HFFc6 (cell line): Measurements from ENCODE around the gene DPM2. TPM values are rescaled to one million over a fixed set of nuclear protein-coding genes. Genes with fewer than 3 reads are reported as not detected.
A peak's percentile ranks its signal among the peaks of the same experiment; 100 is the strongest.

Experiments
- DNase-seq: peaks from one replicate; pipeline ENCODE4 v3.0.0-alpha.2; 2018
- H3K27ac Mint-ChIP-seq: 2 replicates; pipeline ENCODE4 v1.8.0; 2020; ENCODE audit warnings: mild to moderate bottlenecking, mixed read lengths
- H3K27me3 Mint-ChIP-seq: 2 replicates; pipeline ENCODE4 v1.8.0; 2021; ENCODE audit warnings: mild to moderate bottlenecking, moderate library complexity, mixed read lengths; ENCODE audit not compliant: insufficient read depth
- H3K36me3 Mint-ChIP-seq: 2 replicates; pipeline ENCODE4 v1.8.0; 2021; ENCODE audit warnings: low read depth, mixed read lengths
- H3K4me1 Mint-ChIP-seq: 2 replicates; pipeline ENCODE4 v1.8.0; 2020; ENCODE audit warnings: low read depth, mixed read lengths
- H3K4me3 Mint-ChIP-seq: 2 replicates; pipeline ENCODE4 v1.8.0; 2020; ENCODE audit warnings: mild to moderate bottlenecking, moderate library complexity, mixed read lengths
- H3K9me3 Mint-ChIP-seq: 2 replicates; pipeline ENCODE4 v1.8.0; 2020; ENCODE audit warnings: mild to moderate bottlenecking, mixed read lengths
- CTCF ChIP-seq: fragments of 200-600 bp; sonication (generic); IDR thresholded peaks from 2 replicates; pipeline ENCODE4 v1.5.0; 2021; ENCODE audit warnings: antibody characterized with exemption, mild to moderate bottlenecking
- total RNA-seq, 6 experiments: library from RNA; stranded (reverse); fragmentation: NEBNext Ultra II Directional; extraction: Animal tissue kit (Norgen Biotek cat#: 25700); gene quantifications; 2 replicates in 1 of 6; 3 replicates in 5 of 6; pipeline ENCODE4 v1.2.3, GENCODE V29; 2021

DPM2 gene
- total RNA-seq, 6 experiments from 2014 or later = 42.5 to 49.6 (median 47.1) TPM

- no peak for DNase-seq
- TF ChIP-seq CTCF = no peak
- H3K27ac Mint-ChIP-seq = peak overlapping the region; percentile 49
- no peaks in the 10 kb centered on the region for H3K9me3 Mint-ChIP-seq
- peaks cover 4% of the 10 kb centered on the region for H3K27me3 Mint-ChIP-seq
- peaks cover 52% of the 10 kb centered on the region for H3K4me1 Mint-ChIP-seq
- no peak overlapping the region for H3K4me3 Mint-ChIP-seq
- H3K36me3 Mint-ChIP-seq = peaks cover 5% of the 10 kb centered on the region; the same call in 1 of the 2 replicates
These were observed 11.4 kb downstream of the DPM2 start for GRCh38 chr9:127925959-127926905.

- no peak for TF ChIP-seq CTCF
- peaks cover 53% of the 10 kb centered on the region for H3K4me1 Mint-ChIP-seq
- H3K4me3 Mint-ChIP-seq = no peak overlapping the region
- H3K9me3 Mint-ChIP-seq = no peaks in the 10 kb centered on the region
- H3K27me3 Mint-ChIP-seq = peaks cover 4% of the 10 kb centered on the region
- H3K27ac Mint-ChIP-seq = peak overlapping the region; percentile 97
- DNase-seq = no peak
- H3K36me3 Mint-ChIP-seq = peaks cover 5% of the 10 kb centered on the region; the same call in 1 of the 2 replicates
These were observed 12.8 kb downstream of the DPM2 start for GRCh38 chr9:127924736-127925444.

GRCh38 chr9:127923771-127924170 is 13.9 kb downstream of the DPM2 start:
- Mint-ChIP-seq H3K4me1 (peaks cover 59% of the 10 kb centered on the region), H3K4me3 (peak overlapping the region; percentile 31), H3K9me3 (no peaks in the 10 kb centered on the region), H3K27me3 (peaks cover 2% of the 10 kb centered on the region), H3K36me3 (peaks cover 5% of the 10 kb centered on the region; the same call in 1 of the 2 replicates), H3K27ac (peak overlapping the region; percentile 97)
- peak; percentile 96 for DNase-seq
- no peak for TF ChIP-seq CTCF

- no peak for TF ChIP-seq CTCF
- peaks cover 5% of the 10 kb centered on the region; the same call in 1 of the 2 replicates for H3K36me3 Mint-ChIP-seq
- no peaks in the 10 kb centered on the region for H3K9me3 Mint-ChIP-seq
- peaks cover 66% of the 10 kb centered on the region for H3K4me1 Mint-ChIP-seq
- no peak for DNase-seq
- H3K27ac Mint-ChIP-seq = peak overlapping the region; percentile 97
- H3K27me3 Mint-ChIP-seq = no peaks in the 10 kb centered on the region; the same call in 1 of the 2 replicates
- H3K4me3 Mint-ChIP-seq = no peak overlapping the region
These were observed 14.6 kb downstream of the DPM2 start for GRCh38 chr9:127923046-127923445.

- DNase-seq = no peak
- Mint-ChIP-seq H3K9me3 (no peaks in the 10 kb centered on the region), H3K27ac (peak overlapping the region; percentile 40; the same call in 1 of the 2 replicates), H3K4me3 (peak overlapping the region; percentile 26; the same call in 1 of the 2 replicates), H3K4me1 (peaks cover 77% of the 10 kb centered on the region), H3K27me3 (no peaks in the 10 kb centered on the region; the same call in 1 of the 2 replicates), H3K36me3 (peaks cover 5% of the 10 kb centered on the region; the same call in 1 of the 2 replicates)
- TF ChIP-seq CTCF = peak; percentile 98
These were observed 16.0 kb downstream of the DPM2 start for GRCh38 chr9:127921557-127922120.
